Hepatocyte (in vitro differentiated cells): ENCODE measurements around the gene HRG. TPM values are rescaled to one million over a fixed set of nuclear protein-coding genes. Genes with fewer than 3 reads are reported as not detected.

Experiments used
- DNase-seq: peaks from one replicate; pipeline ENCODE4 v3.0.0-alpha.2; 2016; ENCODE audit warnings: low spot score
- H2AFZ ChIP-seq: fragments of 200-600 bp; sonication (generic); 2 replicates; pipeline ENCODE4 v1.6.0; 2016; ENCODE audit warnings: antibody characterized with exemption, mild to moderate bottlenecking
- H3K27ac ChIP-seq: fragments of 200-600 bp; sonication (generic); 2 replicates; pipeline ENCODE4 v1.5.1; 2016; ENCODE audit warnings: mild to moderate bottlenecking
- H3K27me3 ChIP-seq: fragments of 200-600 bp; sonication (generic); 2 replicates; pipeline ENCODE4 v1.6.1; 2016
- H3K36me3 ChIP-seq: fragments of 200-600 bp; sonication (generic); replicated peaks from 2 replicates; pipeline ENCODE4 v1.5.1; 2016; ENCODE audit warnings: low read depth; ENCODE audit not compliant: insufficient read depth
- H3K4me1 ChIP-seq: fragments of 200-600 bp; sonication (generic); 2 replicates; pipeline ENCODE4 v1.5.1; 2016; ENCODE audit warnings: mild to moderate bottlenecking, moderate library complexity; ENCODE audit not compliant: insufficient read depth
- H3K4me2 ChIP-seq: fragments of 200-600 bp; sonication (generic); 2 replicates; pipeline ENCODE4 v1.6.0; 2016
- H3K4me3 ChIP-seq: fragments of 200-600 bp; sonication (generic); 2 replicates; pipeline ENCODE4 v1.5.1; 2016; ENCODE audit warnings: mild to moderate bottlenecking
- H3K79me2 ChIP-seq: fragments of 200-600 bp; sonication (generic); 2 replicates; pipeline ENCODE4 v1.6.0; 2017; ENCODE audit warnings: mild to moderate bottlenecking
- H3K9me2 ChIP-seq: fragments of 200-600 bp; sonication (generic); replicated peaks from 2 replicates; pipeline ENCODE4 v1.6.0; 2017; ENCODE audit warnings: mild to moderate bottlenecking; ENCODE audit not compliant: insufficient read depth
- H3K9me3 ChIP-seq: fragments of 200-600 bp; sonication (generic); 2 replicates; pipeline ENCODE4 v1.5.1; 2016; ENCODE audit warnings: low read depth, mild to moderate bottlenecking
- H4K20me1 ChIP-seq: fragments of 200-600 bp; sonication (generic); 2 replicates; pipeline ENCODE4 v1.6.0; 2016; ENCODE audit warnings: mild to moderate bottlenecking; ENCODE audit not compliant: insufficient read depth, poor library complexity, severe bottlenecking
- CTCF ChIP-seq: fragments of 200-600 bp; sonication (generic); IDR thresholded peaks from 2 replicates; pipeline ENCODE4 v1.5.1; 2016; ENCODE audit warnings: antibody characterized with exemption, mild to moderate bottlenecking; ENCODE audit not compliant: poor library complexity
- EZH2 ChIP-seq: fragments of 200-600 bp; sonication (generic); IDR thresholded peaks from 2 replicates; pipeline ENCODE4 v1.6.1; 2016; ENCODE audit warnings: antibody characterized with exemption, mild to moderate bottlenecking, borderline replicate concordance
- EZH2phosphoT487 ChIP-seq: fragments of 200-600 bp; sonication (generic); IDR thresholded peaks from one replicate; pipeline ENCODE4 v1.6.1; 2018; ENCODE audit warnings: antibody characterized with exemption, mild to moderate bottlenecking, low read depth, moderate library complexity; ENCODE audit not compliant: unreplicated experiment, severe bottlenecking
- WGBS: methylation state at CpG from one replicate; pipeline ENCODE4 v1.1.6; 2016; ENCODE audit warnings: low lambda C conversion rate; ENCODE audit errors: missing lambda C conversion rate; 5-methylcytosine and 5-hydroxymethylcytosine counted together
- polyA plus RNA-seq: library from polyadenylated mRNA; unstranded; fragments of >200 nt; fragmentation: Nextera tagmentation; extraction: Ambion mirVana; gene quantifications from 2 replicates; pipeline ENCODE4 v1.2.1, GENCODE V29; 2016
- total RNA-seq: library from RNA; depleted of rRNA; stranded (reverse); fragments of >200 nt; gene quantifications from 2 replicates; pipeline ENCODE4 v1.2.3, GENCODE V29; 2014

HRG gene
- total RNA-seq (1.7 and 3.8 TPM in 2 replicates), polyA plus RNA-seq (2.1 and 5.7 TPM in 2 replicates)

- Histone ChIP-seq H3K9me3 (no peaks in the 10 kb centered on the region), H3K4me2 (no peak within 1 kb of the TSS), H3K27ac (no peak within 1 kb of the TSS), H3K36me3 (no peaks in the 10 kb centered on the region), H3K79me2 (no peaks in the 10 kb centered on the region), H2AFZ (no peak within 1 kb of the TSS), H3K27me3 (no peaks in the 10 kb centered on the region), H4K20me1 (no peaks in the 10 kb centered on the region), H3K4me1 (no peaks in the 10 kb centered on the region), H3K9me2 (no peaks in the 10 kb centered on the region), H3K4me3 (no peak within 1 kb of the TSS)
- WGBS, result 77% methylated on average over 8 of the region's 8 CpGs
- DNase-seq, result no peak
- TF ChIP-seq EZH2phosphoT487, result no peak
These were observed at the start of gene HRG for GRCh38 chr3:186665625-186666188. TSS of gene HRG (plus strand) at chr3:186666014. CDS start at chr3:186666032, 18 bp downstream.

- Histone ChIP-seq H3K27ac (no peak overlapping the region), H3K4me1 (no peaks in the 10 kb centered on the region), H3K27me3 (no peaks in the 10 kb centered on the region), H3K4me2 (no peak overlapping the region), H2AFZ (peak overlapping the region; percentile 57), H3K4me3 (no peak overlapping the region), H3K9me3 (no peaks in the 10 kb centered on the region), H4K20me1 (no peaks in the 10 kb centered on the region), H3K9me2 (no peaks in the 10 kb centered on the region), H3K36me3 (no peaks in the 10 kb centered on the region), H3K79me2 (no peaks in the 10 kb centered on the region)
- 87% methylated on average over 8 of the region's 8 CpGs for WGBS
- TF ChIP-seq EZH2phosphoT487 (no peak), CTCF (no peak), EZH2 (no peak)
- no peak for DNase-seq
These were observed 49.6 kb upstream of the HRG start for GRCh38 chr3:186616299-186616617.

GRCh38 chr3:186617036-186617946, 48.5 kb upstream of the HRG start:
- peak; percentile 95 for DNase-seq
- Histone ChIP-seq H3K27me3 (no peaks in the 10 kb centered on the region), H3K36me3 (no peaks in the 10 kb centered on the region), H3K79me2 (no peaks in the 10 kb centered on the region), H3K27ac (peak overlapping the region; percentile 19), H3K4me1 (no peaks in the 10 kb centered on the region), H3K9me3 (no peaks in the 10 kb centered on the region), H3K4me3 (no peak overlapping the region), H2AFZ (peak overlapping the region; percentile 57), H3K4me2 (peak overlapping the region; percentile 66), H4K20me1 (no peaks in the 10 kb centered on the region), H3K9me2 (no peaks in the 10 kb centered on the region)
- 30% methylated on average over 31 of the region's 31 CpGs for WGBS
- TF ChIP-seq EZH2phosphoT487 (no peak), EZH2 (no peak), CTCF (peak; percentile 90)

GRCh38 chr3:186618318-186618938, 47.4 kb upstream of the HRG start:
- H3K4me2 ChIP-seq, result no peak overlapping the region
- no peaks in the 10 kb centered on the region for H3K27me3 ChIP-seq
- H4K20me1 ChIP-seq, result no peaks in the 10 kb centered on the region
- WGBS, result 94% methylated on average over 8 of the region's 8 CpGs
- H3K4me3 ChIP-seq, result no peak overlapping the region
- no peak for DNase-seq
- no peaks in the 10 kb centered on the region for H3K9me2 ChIP-seq
- no peaks in the 10 kb centered on the region for H3K9me3 ChIP-seq
- no peak overlapping the region for H3K27ac ChIP-seq
- no peak overlapping the region for H2AFZ ChIP-seq
- H3K79me2 ChIP-seq, result no peaks in the 10 kb centered on the region
- TF ChIP-seq EZH2 (no peak), CTCF (no peak), EZH2phosphoT487 (no peak)
- no peaks in the 10 kb centered on the region for H3K36me3 ChIP-seq
- H3K4me1 ChIP-seq, result no peaks in the 10 kb centered on the region
